ENCODE data around the gene CORO2B.

GRCh38 chr15:68739390-68740080 is 160.7 kb downstream of the CORO2B start:
- TF ChIP-seq EZH2 (IDR thresholded peaks at IDR 0.05; ENCODE audit: low read depth): no peak
- TF ChIP-seq, protein P1, sequence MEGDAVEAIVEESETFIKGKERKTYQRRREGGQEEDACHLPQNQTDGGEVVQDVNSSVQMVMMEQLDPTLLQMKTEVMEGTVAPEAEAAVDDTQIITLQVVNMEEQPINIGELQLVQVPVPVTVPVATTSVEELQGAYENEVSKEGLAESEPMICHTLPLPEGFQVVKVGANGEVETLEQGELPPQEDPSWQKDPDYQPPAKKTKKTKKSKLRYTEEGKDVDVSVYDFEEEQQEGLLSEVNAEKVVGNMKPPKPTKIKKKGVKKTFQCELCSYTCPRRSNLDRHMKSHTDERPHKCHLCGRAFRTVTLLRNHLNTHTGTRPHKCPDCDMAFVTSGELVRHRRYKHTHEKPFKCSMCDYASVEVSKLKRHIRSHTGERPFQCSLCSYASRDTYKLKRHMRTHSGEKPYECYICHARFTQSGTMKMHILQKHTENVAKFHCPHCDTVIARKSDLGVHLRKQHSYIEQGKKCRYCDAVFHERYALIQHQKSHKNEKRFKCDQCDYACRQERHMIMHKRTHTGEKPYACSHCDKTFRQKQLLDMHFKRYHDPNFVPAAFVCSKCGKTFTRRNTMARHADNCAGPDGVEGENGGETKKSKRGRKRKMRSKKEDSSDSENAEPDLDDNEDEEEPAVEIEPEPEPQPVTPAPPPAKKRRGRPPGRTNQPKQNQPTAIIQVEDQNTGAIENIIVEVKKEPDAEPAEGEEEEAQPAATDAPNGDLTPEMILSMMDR (conservative IDR thresholded peaks at IDR 0.05): no peak

Data from PC-9 (cell line).